Stimulated activated CD4-positive, alpha-beta T cell treated with anti-CD3 and anti-CD28 coated beads, Interleukin-4, amount 100 ng/mL, for 4 hours (primary cell): ENCODE measurements around the gene PIGV.

Experiments used
- DNase-seq, 2 experiments: peaks; one replicate each; pipeline ENCODE4 v3.0.0-alpha.2; 2020

Gene PIGV

GRCh38 chr1:26787706-26788514 is at the start of gene PIGV:
Gene PIGV, plus strand, starts transcription at chr1:26787950. Its CDS starts 2,866 bp downstream, at chr1:26790816.
- DNase-seq, result peak; percentile 84 to 89

DNA sequence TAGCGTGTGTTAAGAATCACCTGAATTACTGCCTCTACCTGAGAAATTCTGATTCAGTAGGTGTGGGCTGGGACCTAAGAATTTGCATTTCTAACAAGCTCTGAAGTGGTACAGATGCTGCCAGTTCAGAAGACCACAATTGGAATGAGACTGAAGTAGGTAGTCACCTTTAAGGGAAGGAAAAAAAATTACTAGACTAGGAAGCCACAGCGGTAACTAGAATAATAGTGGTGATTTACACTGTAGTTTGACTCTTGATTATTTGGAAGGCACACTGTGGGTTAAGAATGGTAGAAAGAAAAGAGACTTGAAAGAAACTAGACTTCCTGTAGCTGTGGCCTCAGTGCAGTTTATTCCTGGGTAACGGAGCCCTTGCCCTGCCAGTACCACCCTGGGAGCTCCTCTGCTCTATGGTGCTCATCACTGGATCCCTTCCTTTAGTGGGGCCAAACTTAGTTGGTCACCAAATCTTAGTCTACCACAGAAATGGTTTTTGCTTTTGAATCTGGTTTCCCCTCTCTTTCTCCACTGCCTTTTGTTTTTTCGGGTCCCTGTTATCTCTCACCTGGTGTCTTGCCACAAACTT is 48.3 kb upstream of the PIGV start:
- DNase-seq, result peak in 1 of 2 experiments; percentile 29

GRCh38 chr1:26740023-26740634 is 47.6 kb upstream of the PIGV start:
- DNase-seq, result no peak

- DNase-seq, result no peak
Observed at GRCh38 chr1:26740952-26741351, 46.8 kb upstream of the PIGV start.

DNA sequence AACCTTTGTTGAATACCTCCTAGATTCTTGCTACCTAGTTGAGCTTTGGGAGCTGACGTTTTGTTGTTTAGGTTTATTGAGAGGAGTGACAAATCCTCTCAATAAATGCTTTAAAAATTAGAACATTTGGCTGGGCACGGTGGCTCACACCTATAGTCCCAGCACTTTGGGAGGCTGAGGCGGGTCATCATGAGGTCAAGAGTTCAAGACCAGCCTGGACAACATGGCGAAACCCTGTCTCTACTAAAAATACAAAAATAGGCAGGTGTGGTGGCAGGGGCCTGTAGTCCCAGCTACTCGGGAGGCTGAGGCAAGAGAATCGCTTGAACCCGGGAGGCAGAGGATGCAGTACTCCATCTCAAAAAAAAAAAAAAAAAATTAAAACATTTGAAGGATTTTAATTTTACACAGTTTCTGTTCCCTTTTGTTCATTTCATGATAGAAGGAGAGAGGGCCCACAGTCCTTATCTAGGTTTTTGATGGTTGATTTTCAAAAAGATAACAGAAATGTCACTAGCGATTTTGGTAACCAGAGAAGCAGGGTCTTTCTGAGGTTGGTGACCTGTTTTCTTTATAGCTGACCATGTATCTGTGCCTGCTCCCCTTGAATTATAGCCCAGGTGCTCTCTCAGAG is 44.2 kb upstream of the PIGV start:
- DNase-seq, result no peak

DNA sequence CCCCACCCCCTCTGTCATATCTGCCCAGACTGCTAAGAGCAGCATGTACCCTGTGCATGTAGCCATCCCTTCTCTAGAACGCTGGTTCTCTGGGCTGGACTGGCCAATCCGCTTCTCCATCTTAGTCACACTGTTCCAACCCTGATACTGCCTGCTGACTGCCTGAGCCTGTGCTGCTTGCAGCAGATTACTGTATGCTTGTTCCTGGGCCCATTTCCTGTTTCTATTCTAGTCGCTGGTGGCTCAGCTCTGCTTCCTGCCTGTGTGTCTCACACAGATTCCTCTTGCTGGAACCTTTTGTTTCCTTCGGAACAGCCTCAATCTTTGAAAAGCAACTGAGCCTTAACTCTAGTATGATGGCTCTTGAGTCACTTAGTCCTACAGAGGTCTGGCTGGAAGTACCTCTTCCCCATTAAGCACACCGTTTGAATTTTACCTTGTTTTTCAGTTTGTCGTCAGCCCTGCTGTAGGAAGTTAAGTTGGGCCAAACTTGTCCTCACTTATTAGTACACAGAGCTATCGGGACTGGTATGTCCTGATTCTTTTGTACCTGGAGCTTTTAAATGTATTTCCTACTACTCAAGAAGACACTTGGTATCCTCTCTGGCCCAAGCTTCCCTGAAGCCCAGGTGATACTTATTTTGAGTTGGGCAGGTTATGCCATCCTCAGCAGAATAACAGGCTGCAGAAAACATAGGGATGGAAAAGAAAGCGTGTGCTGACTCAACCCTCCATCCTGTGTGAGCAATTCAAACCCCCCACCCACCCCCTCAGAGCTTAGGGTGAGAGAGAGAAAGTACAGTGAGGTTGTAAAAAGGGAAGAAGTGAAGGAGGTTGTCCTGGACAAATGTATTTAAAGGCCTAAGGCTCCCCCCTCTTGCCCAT is 43.4 kb upstream of the PIGV start:
- DNase-seq, result peak; percentile 54 to 88

DNA sequence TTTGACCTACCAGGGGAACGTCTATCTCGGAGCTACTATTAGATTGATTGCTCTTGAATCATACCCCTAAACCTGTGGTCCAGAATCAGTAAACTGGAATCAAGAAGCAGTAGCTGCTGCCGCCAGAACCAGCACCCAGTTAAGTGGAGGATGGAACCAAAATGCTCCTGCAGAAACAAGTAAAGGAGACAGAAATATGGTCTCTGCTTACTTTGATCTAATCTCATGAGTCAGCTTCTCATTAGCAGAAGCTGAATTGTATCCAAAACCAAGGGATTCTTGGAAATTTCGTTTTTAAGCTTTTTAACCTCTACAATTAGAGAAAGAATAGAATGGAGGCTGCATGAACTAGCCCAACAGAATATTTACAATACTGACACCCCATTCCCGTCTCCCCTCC is 42.6 kb upstream of the PIGV start:
- DNase-seq, result no peak

GRCh38 chr1:26747048-26747447 is 40.7 kb upstream of the PIGV start:
- DNase-seq, result no peak

DNA sequence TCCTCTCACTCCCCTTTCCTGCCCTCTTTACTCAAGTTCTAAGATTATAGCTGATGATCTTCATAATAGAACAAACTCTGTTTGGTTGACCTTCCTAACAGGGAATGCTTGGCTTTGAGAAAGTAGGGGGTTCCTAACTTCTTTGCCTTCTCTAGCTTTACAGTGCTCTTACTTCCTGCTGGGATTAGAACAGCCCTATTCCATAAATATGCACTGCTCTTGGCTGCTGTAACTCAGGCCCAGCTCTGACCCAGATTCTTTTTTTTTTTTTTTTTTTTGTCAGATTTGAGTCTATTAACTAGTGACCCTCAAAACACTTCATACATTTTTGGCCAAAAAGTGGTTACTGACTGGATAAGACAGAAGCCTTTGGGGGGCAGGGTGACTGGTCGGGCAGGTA is 39.4 kb upstream of the PIGV start:
- DNase-seq, result no peak

GRCh38 chr1:26749458-26749857 is 38.3 kb upstream of the PIGV start:
- no peak for DNase-seq

GRCh38 chr1:26750428-26750827 is 37.3 kb upstream of the PIGV start:
- DNase-seq, result no peak

GRCh38 chr1:26752519-26752918 is 35.2 kb upstream of the PIGV start:
- no peak for DNase-seq

DNA sequence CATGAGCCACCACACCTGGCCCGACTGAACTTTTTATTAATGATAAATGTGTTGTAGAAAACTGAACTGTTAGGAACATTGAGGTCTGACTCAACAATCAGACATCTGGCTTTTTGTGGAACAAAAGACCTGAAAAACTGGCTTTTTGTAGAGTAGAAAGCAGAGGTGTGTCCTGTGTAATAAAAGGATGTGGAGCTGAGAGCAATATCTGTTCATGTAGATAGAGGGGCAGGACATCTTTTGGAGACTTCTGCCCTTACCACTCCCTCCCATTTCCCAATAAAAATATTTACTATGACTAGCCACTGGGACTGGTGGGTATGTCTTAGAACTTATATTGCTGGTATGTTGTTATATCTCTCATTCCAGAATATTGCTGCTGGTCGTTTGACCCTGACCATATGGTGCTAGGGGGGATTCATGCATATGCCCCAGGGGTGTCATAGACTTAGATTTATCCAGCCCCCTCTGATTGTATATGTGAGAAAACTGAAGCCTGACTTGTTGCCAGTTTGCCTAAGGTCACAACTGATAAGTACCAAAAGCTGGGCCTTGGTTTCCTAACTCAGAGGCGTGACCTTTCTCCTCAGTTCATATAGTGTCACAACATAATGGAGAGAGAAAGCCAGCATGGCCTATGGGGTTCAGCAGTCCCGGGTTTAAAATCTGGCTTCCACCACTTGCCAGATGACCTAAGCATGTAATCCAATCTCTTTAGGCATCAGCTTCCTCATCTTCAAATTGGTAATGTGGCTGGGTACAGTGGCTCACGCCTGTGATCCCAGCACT is 33.5 kb upstream of the PIGV start:
- no peak for DNase-seq

DNA sequence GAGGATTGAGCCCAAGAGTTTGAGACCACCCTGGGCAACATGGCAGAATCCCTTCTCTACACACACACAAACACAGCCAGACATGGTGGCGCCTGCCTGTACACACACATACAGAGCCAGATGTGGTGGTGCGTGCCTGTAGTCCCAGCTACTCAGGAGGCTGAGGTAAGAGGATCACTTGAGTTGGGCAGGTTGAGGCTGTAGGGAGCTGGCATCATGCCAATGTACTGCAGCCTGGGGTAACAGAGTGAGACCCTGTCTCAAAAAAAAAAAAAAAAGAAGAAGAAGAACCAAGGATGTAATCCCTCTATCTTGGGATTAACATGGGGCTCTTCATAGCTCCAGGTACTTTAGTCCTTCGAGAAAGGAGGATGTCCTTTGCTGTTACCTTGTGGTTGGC is 29.4 kb upstream of the PIGV start:
- no peak for DNase-seq

GRCh38 chr1:26759531-26759930 is 28.2 kb upstream of the PIGV start:
- DNase-seq, result no peak

- no peak for DNase-seq
Observed at GRCh38 chr1:26761217-26761616, 26.5 kb upstream of the PIGV start.

- no peak for DNase-seq
Observed at GRCh38 chr1:26767714-26768113, 20.0 kb upstream of the PIGV start.

GRCh38 chr1:26768755-26769154 is 19.0 kb upstream of the PIGV start:
- DNase-seq, result no peak

GRCh38 chr1:26771285-26771642 is 16.5 kb upstream of the PIGV start:
- no peak for DNase-seq

DNA sequence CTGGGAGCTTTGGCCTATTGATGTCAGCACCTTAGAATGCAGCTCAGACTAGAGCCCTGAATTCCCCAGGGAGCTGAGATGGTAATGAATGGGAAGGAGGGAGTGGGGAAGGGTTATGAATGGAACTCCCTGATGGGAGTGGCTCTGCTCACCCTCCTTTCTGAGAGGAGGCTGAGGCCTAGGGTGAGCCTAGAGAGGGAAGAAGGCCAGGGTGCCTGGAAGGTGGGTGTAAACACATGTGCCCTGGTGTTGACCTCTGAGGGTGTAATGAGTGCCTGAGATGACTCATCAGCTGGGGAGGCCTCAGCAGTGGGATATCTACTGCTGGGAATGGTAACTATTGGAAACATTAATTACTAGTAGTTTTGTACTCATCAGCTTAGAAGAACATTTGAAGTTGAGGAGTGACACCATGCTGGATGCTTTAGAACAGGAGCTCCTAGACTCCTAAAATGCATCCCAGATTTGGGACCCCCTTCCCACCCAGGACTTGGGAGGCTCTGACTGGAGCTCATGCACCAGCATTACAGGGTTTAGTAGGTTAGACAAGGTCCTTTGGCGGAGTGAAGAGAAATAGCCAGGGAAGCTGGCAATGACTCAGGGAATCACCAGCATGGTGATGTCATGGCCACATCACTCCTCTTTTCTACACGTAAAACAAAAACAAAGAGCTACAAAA is 16.0 kb upstream of the PIGV start:
- peak in 1 of 2 experiments; percentile 27 for DNase-seq

DNA sequence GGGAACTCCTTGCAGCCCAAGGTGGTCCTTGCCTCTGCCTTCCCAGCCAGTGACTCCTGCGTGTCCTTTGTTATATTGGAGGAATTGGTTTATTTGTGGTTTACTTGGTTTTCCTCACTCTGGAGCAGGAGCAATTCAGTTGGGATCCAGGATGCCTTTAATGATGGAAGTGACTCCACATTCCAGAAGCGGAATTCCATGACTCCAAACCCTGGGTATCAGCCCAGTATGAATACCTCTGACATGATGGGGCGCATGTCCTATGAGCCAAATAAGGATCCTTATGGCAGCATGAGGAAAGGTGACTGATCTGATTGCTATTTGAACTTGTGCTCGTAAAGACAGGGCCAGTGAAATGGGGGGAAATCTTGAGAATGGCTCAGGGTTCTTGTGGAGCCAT is 15.1 kb upstream of the PIGV start:
- no peak for DNase-seq
